COLO829 (cell line): ENCODE results near the gene CNDP1.
"Not testable (repeated sequence)": the region's sequence is repeated elsewhere in the genome, so short reads cannot be mapped to it uniquely, and the experiment has no call there.

Experiments
- DNase-seq: peaks from one replicate; pipeline ENCODE4 v3.0.0; 2012; ENCODE audit warnings: low spot score

Gene CNDP1

GRCh38 chr18:74546007-74546406 lies 11.7 kb downstream of the CNDP1 start:
- DNase-seq: no peak

- DNase-seq: no peak
Measured at GRCh38 chr18:74546751-74547530, 12.6 kb downstream of the CNDP1 start.

GRCh38 chr18:74547860-74548259 lies 13.6 kb downstream of the CNDP1 start:
- DNase-seq: no peak

GRCh38 chr18:74549591-74550104 lies 15.3 kb downstream of the CNDP1 start:
- DNase-seq: no peak

GRCh38 chr18:74550886-74551285 lies 16.6 kb downstream of the CNDP1 start:
- DNase-seq: no peak

- no peak for DNase-seq
Measured at GRCh38 chr18:74551452-74551851, 17.2 kb downstream of the CNDP1 start.

- peak; percentile 76 for DNase-seq
Measured at GRCh38 chr18:74551936-74552555, 17.7 kb downstream of the CNDP1 start.

GRCh38 chr18:74556126-74556525 lies 21.8 kb downstream of the CNDP1 start:
- DNase-seq: no peak

- DNase-seq: no peak
Measured at GRCh38 chr18:74558096-74558495, 23.8 kb downstream of the CNDP1 start.

GRCh38 chr18:74562131-74562730 lies 27.9 kb downstream of the CNDP1 start:
- DNase-seq: no peak

GRCh38 chr18:74562775-74563174 lies 28.5 kb downstream of the CNDP1 start:
- no peak for DNase-seq

- DNase-seq: no peak
Measured at GRCh38 chr18:74563999-74564398, 29.7 kb downstream of the CNDP1 start.

- not testable (repeated sequence) for DNase-seq
Measured at GRCh38 chr18:74565164-74565563, 30.9 kb downstream of the CNDP1 start.

GRCh38 chr18:74565993-74566392 lies 31.7 kb downstream of the CNDP1 start:
- not testable (repeated sequence) for DNase-seq

- DNase-seq: no peak
Measured at GRCh38 chr18:74567822-74568221, 33.5 kb downstream of the CNDP1 start.

GRCh38 chr18:74569401-74569800 lies 35.1 kb downstream of the CNDP1 start:
- DNase-seq: no peak

- no peak for DNase-seq
Measured at GRCh38 chr18:74570266-74570665, 36.0 kb downstream of the CNDP1 start.

- no peak for DNase-seq
Measured at GRCh38 chr18:74571895-74572680, 37.8 kb downstream of the CNDP1 start.

GRCh38 chr18:74573053-74573452 lies 38.8 kb downstream of the CNDP1 start:
- no peak for DNase-seq

- DNase-seq: no peak
Measured at GRCh38 chr18:74574916-74575315, 40.6 kb downstream of the CNDP1 start.

GRCh38 chr18:74577019-74577418 lies 42.7 kb downstream of the CNDP1 start:
- DNase-seq: no peak

GRCh38 chr18:74579496-74580065 lies 45.3 kb downstream of the CNDP1 start:
- no peak for DNase-seq
